Epidermal melanocyte (primary cell): ENCODE data around the gene NLK.

Experiments used
- DNase-seq: peaks from one replicate; pipeline ENCODE4 v3.0.0; 2011; ENCODE audit warnings: low spot score; ENCODE audit not compliant: insufficient read length

NLK gene

GRCh38 chr17:28112606-28113005, 70.1 kb downstream of the NLK start:
- DNase-seq = no peak

DNA sequence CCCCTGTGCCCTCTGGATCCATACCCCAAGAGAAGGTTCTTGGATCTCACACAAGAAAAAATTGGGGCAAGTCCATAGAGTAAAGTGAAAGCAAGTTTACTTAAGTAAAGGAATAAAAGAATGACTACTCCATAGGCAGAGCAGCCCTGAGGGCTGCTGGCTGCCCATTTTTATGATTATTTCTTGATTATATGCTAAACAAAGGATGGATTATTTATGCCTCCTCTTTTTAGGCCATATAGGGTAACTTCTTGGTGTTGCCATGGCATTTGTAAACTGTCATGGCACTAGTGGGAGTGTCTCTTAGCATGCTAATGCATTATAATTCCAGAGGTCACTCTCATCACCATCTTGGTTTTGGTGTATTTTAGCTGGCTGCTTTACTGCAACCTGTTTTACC, 70.8 kb downstream of the NLK start:
- DNase-seq = no peak

GRCh38 chr17:28115046-28115445, 72.6 kb downstream of the NLK start:
- no peak for DNase-seq

GRCh38 chr17:28117304-28117703, 74.8 kb downstream of the NLK start:
- DNase-seq = no peak

GRCh38 chr17:28118362-28118761, 75.9 kb downstream of the NLK start:
- DNase-seq = no peak

DNA sequence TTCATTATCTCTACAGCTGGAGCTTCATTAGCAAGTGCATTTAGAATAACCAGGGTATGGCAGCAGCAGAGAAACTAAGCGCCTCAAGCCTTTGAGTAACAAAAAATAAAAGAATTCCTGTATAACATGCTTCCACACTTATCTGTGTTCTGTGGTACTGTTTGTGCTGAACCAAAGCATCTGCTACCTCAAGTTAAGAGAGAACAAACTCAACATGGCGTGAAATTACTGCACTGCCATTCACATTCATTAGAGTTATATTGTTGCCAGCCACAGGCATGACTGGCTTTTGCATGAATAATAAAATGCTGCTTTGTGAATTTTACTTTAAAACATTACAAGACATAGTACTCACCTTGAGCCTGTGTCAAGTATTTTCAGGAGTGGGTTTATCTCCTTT, 76.6 kb downstream of the NLK start:
- DNase-seq = no peak

- no peak for DNase-seq
Measured at GRCh38 chr17:28119560-28119959, 77.1 kb downstream of the NLK start.

DNA sequence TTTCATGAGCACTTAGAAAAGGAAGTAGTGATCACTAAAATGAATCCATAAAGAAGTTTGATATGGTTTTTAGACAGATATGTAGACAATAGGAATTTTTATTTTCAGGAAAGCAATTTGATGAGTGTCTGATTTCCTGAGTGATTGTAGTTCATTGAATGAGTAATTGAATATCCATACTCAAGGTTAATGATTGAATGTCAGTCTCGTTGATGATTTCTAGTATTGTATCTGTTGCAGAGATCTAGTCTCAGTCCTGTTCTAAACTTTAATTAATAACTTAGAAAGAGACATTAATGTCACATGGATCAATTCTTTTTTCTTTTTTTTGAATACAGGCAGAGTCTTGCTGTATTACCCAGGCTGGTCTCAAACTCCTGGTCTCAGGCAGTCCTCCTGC, 78.3 kb downstream of the NLK start:
- DNase-seq = no peak

DNA sequence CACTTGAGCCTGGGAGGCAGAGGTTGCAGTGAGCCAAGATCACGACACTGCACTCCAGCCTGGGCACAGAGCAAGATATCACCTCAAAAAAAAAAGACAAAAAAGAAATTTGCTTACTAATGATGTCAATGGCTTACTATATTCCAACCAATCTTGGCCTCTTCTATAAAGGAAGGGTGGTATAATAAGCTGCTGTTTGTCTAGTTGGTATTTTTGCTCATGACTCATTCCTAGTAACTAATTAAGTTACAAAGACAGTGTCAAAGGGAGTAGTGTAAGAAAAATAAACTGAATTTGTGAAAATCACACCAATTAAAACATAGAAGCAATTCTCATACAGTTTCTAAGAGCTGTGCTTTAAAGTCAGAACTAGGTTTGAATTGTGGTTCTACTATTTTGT, 82.5 kb downstream of the NLK start:
- DNase-seq = no peak

GRCh38 chr17:28125526-28126378, 83.3 kb downstream of the NLK start:
- no peak for DNase-seq

DNA sequence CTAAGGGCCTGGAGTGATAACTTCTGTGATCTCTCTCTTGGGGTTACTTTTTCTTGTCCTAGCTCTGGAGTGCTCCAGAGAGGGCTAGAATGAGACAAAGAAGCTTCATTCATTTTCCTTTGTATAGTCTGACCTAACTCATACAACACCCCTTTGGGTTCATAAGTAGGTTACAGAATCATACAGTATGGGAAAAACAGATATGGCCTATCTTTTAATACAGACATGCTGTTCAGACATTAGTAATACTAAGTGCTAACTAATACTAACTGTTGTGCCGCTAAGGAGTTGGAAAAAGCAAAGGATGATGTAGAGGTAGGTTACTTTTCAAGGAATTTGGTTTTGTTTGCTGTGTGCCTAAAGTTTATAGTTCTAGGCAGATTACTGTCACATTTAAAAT, 84.7 kb downstream of the NLK start:
- no peak for DNase-seq

DNA sequence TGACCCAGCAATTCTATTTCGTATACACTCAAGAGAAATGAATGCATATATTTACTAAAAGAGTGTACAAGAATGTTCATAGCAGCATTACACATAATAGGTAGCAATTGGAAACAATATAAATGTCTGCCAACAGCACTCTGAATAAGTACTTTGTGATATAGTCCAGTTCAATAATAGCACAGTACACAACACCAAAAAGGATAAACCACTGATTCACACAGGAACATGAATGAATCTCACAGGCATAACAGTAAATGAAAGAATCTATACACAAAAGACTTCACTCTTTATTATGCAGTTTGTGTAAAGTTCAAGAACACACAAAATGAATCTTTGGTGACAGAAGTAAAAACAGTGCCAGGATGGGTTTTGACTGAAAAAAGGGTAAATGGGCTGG, 86.3 kb downstream of the NLK start:
- no peak for DNase-seq

DNA sequence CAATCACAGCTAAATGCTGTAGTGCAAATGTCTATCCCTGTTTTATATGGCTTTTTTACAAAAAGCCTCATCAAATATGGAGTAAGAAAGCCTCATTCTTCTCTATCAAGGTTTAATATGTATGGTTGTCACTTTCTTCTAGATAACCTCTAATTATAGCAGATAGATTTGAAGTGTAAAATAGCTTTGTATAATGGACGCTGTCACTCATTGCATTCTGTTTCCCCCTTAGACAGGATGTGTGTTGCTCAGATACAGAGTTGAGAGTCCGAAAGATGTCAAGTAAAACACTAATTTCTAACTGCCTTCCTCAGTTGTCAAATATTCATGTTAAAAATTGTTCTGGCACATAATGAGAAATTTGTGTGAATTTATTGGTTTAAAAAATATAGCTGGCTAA, 88.0 kb downstream of the NLK start:
- no peak for DNase-seq

- no peak for DNase-seq
Measured at GRCh38 chr17:28131599-28131998, 89.1 kb downstream of the NLK start.

GRCh38 chr17:28133562-28133970, 91.1 kb downstream of the NLK start:
- no peak for DNase-seq

GRCh38 chr17:28136923-28137322, 94.4 kb downstream of the NLK start:
- no peak for DNase-seq

DNA sequence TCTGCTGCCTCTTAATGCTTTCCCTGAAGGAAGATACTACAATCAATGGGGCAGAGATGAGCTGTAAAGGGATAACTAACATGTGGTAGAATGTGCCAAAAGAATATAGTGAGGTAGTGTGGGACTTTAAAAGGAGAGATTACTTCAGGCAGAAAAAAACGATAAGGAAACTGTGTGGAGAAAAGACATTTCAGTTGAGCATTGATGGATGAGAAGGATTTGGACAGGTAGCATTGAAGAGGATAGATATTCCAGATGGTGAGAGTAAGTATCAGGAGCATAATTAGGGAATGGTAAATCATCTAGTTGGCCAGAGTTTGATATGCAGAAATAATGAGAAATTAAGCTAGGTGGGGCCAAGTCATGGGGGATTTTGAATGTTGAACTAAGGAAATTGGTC, 97.3 kb downstream of the NLK start:
- no peak for DNase-seq

DNA sequence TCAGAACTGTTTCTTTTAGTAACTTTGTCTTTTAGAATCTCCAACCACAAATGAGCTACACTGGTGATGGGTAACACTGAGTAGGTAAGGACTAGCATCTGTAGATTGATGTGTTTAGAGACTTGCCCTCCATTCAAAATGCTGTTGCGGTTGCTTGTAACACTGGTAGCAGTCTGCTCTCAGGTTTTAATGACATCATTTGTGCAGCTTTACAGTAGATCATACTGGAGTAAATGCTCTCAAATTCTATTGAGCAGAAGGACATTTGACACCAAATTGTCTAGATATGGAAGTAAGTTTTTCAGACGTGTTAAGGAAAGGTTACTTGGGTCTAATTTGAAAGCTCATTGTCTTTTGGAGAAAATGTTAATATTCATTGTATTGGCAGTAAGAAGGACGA, 98.8 kb downstream of the NLK start:
- DNase-seq = no peak

GRCh38 chr17:28141773-28142172, 99.3 kb downstream of the NLK start:
- DNase-seq = no peak

GRCh38 chr17:28142305-28142704, 99.8 kb downstream of the NLK start:
- no peak for DNase-seq

GRCh38 chr17:28144019-28144418, 101.5 kb downstream of the NLK start:
- no peak for DNase-seq

DNA sequence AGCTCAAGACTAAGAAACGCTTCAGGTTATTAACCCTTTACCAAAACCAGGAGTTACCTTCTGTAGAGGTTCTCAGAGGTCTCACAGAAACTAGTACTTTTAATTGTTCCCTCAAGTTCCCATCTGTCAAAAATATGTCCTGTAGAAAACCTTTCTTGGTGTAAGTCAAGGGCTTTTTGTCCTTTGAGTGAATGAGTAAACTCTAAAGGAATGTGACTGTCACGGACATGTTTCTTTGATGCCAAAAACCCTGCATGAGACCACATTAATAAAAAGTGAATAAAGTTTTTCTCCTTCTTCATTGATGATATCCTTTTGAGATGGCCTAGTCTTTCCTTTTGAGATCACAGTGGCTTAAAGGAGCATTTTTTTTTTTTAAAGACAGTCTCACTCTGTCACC, 102.9 kb downstream of the NLK start:
- no peak for DNase-seq

GRCh38 chr17:28147017-28147416, 104.5 kb downstream of the NLK start:
- DNase-seq = no peak

GRCh38 chr17:28151001-28151400, 108.5 kb downstream of the NLK start:
- DNase-seq = no peak
